ENCODE measurements around the gene TMCC3. TPM values are rescaled to one million over a fixed set of nuclear protein-coding genes. Genes with fewer than 3 reads are reported as not detected.

Gene TMCC3
- total RNA-seq, 1 donor from 2014 or later: 0.65 TPM

- Mint-ChIP-seq H3K4me1 (ENCODE audit: low read depth) (peaks cover 10% of the 10 kb centered on the region), H3K27ac (ENCODE audit: unreplicated experiment) (no peak overlapping the region), H3K4me3 (ENCODE audit: unreplicated experiment) (no peak overlapping the region), H3K27me3 (ENCODE audit: low read depth) (peaks cover 3% of the 10 kb centered on the region), H3K36me3 (ENCODE audit: low read depth) (peaks cover 2% of the 10 kb centered on the region), H3K9me3 (ENCODE audit: low read depth) (no peaks in the 10 kb centered on the region)
- TF ChIP-seq CTCF (IDR thresholded peaks at IDR 0.05): no peak
- no peak for DNase-seq (ENCODE audit: low spot score)
These were observed 84.0 kb downstream of the TMCC3 start for GRCh38 chr12:94566345-94566744.

GRCh38 chr12:94565683-94566082 lies 84.7 kb downstream of the TMCC3 start:
- Mint-ChIP-seq H3K9me3 (ENCODE audit: low read depth) (no peaks in the 10 kb centered on the region), H3K27ac (ENCODE audit: unreplicated experiment) (no peak overlapping the region), H3K4me3 (ENCODE audit: unreplicated experiment) (no peak overlapping the region), H3K4me1 (ENCODE audit: low read depth) (peaks cover 14% of the 10 kb centered on the region), H3K27me3 (ENCODE audit: low read depth) (peaks cover 3% of the 10 kb centered on the region), H3K36me3 (ENCODE audit: low read depth) (peaks cover 2% of the 10 kb centered on the region)
- no peak for TF ChIP-seq CTCF (IDR thresholded peaks at IDR 0.05)
- no peak for DNase-seq (ENCODE audit: low spot score)

GRCh38 chr12:94563286-94563685 lies 87.1 kb downstream of the TMCC3 start:
- Mint-ChIP-seq H3K27ac (ENCODE audit: unreplicated experiment) (no peak overlapping the region), H3K4me3 (ENCODE audit: unreplicated experiment) (no peak overlapping the region), H3K36me3 (ENCODE audit: low read depth) (no peaks in the 10 kb centered on the region), H3K4me1 (ENCODE audit: low read depth) (peaks cover 17% of the 10 kb centered on the region), H3K9me3 (ENCODE audit: low read depth) (no peaks in the 10 kb centered on the region), H3K27me3 (ENCODE audit: low read depth) (peaks cover 16% of the 10 kb centered on the region)
- no peak for TF ChIP-seq CTCF (IDR thresholded peaks at IDR 0.05)
- DNase-seq (ENCODE audit: low spot score): no peak

- H3K4me1 Mint-ChIP-seq (ENCODE audit: low read depth): peaks cover 17% of the 10 kb centered on the region
- no peak overlapping the region for H3K4me3 Mint-ChIP-seq (ENCODE audit: unreplicated experiment)
- peaks cover 19% of the 10 kb centered on the region for H3K27me3 Mint-ChIP-seq (ENCODE audit: low read depth)
- no peak overlapping the region for H3K27ac Mint-ChIP-seq (ENCODE audit: unreplicated experiment)
- no peaks in the 10 kb centered on the region for H3K36me3 Mint-ChIP-seq (ENCODE audit: low read depth)
- H3K9me3 Mint-ChIP-seq (ENCODE audit: low read depth): peaks cover 4% of the 10 kb centered on the region
- TF ChIP-seq CTCF (IDR thresholded peaks at IDR 0.05): no peak
- DNase-seq (ENCODE audit: low spot score): no peak
These were observed 88.4 kb downstream of the TMCC3 start for GRCh38 chr12:94561943-94562411.

GRCh38 chr12:94560431-94561221 lies 89.7 kb downstream of the TMCC3 start:
- H3K36me3 Mint-ChIP-seq (ENCODE audit: low read depth): no peaks in the 10 kb centered on the region

More at GRCh38 chr12:94560431-94561221, 89.7 kb downstream of the TMCC3 start:
- no peak for DNase-seq (ENCODE audit: low spot score)
- peaks cover 19% of the 10 kb centered on the region for H3K27me3 Mint-ChIP-seq (ENCODE audit: low read depth)
- H3K4me3 Mint-ChIP-seq (ENCODE audit: unreplicated experiment): no peak overlapping the region
- TF ChIP-seq CTCF (IDR thresholded peaks at IDR 0.05): no peak
- H3K27ac Mint-ChIP-seq (ENCODE audit: unreplicated experiment): no peak overlapping the region
- H3K9me3 Mint-ChIP-seq (ENCODE audit: low read depth): peaks cover 8% of the 10 kb centered on the region
- peaks cover 17% of the 10 kb centered on the region for H3K4me1 Mint-ChIP-seq (ENCODE audit: low read depth)
